NCI-H226 (cell line): ENCODE measurements around the gene TMC1.

Source experiments
- DNase-seq: peaks from one replicate; pipeline ENCODE4 v3.0.0-alpha.2; 2015

The TMC1 gene

GRCh38 chr9:72882117-72882775 is 360.8 kb downstream of the TMC1 start:
- no peak for DNase-seq

GRCh38 chr9:72883875-72884274 is 362.5 kb downstream of the TMC1 start:
- DNase-seq = no peak

GRCh38 chr9:72884508-72884907 is 363.1 kb downstream of the TMC1 start:
- DNase-seq = no peak
